PC-9 (cell line): ENCODE data around the gene CHPF2. TPM values are rescaled to one million over a fixed set of nuclear protein-coding genes. Genes with fewer than 3 reads are reported as not detected.

ENCODE experiments used
- BruUV-seq: library from RNA; stranded (reverse); fragments of 400-500 nt; replicated peaks from 2 replicates; lab custom pipeline; 2021; lab: Mats Ljungman, UMichigan
- CTCF ChIA-PET: fragments of 300-600 bp; sonication (Branson Sonifier 250); formaldehyde crosslinking; loops from one replicate; lab custom pipeline; 2022; ENCODE audit warnings: antibody characterized with exemption; lab: Charles Lee
- POLR2A ChIA-PET: fragments of 300-600 bp; sonication (Branson Sonifier 250); formaldehyde crosslinking; loops from one replicate; lab custom pipeline; 2022; ENCODE audit warnings: antibody characterized with exemption; ENCODE audit not compliant: unreplicated experiment; lab: Charles Lee
- DNase-seq, 2 experiments: peaks; one replicate each; pipeline versions ENCODE4 v3.0.0 to v3.0.0-alpha.2; 2015 to 2022; ENCODE audit warnings: mixed read lengths in 1 of 2
- H2AFZ ChIP-seq: fragments of 200-600 bp; sonication (generic); 2 replicates; pipeline ENCODE4 v1.8.1; 2017; ENCODE audit warnings: antibody characterized with exemption
- H3F3A ChIP-seq: fragments of 200-600 bp; sonication (generic); 2 replicates; pipeline ENCODE4 v1.8.1; 2017; ENCODE audit warnings: antibody characterized with exemption, mild to moderate bottlenecking, low read depth; ENCODE audit not compliant: insufficient read depth
- H3K27ac ChIP-seq: fragments of 200-600 bp; sonication (generic); 2 replicates; pipeline ENCODE4 v1.6.1; 2016; ENCODE audit warnings: mixed run types
- H3K27me3 ChIP-seq: fragments of 200-600 bp; sonication (generic); 2 replicates; pipeline ENCODE4 v1.6.1; 2016; ENCODE audit warnings: low read depth, mixed run types; ENCODE audit not compliant: insufficient read depth
- H3K36me3 ChIP-seq: fragments of 200-600 bp; sonication (generic); 2 replicates; pipeline ENCODE4 v1.6.1; 2016; ENCODE audit warnings: low read depth, mixed run types
- H3K4me1 ChIP-seq: fragments of 200-600 bp; sonication (generic); replicated peaks from 2 replicates; pipeline ENCODE4 v1.6.1; 2016; ENCODE audit warnings: mixed run types; ENCODE audit not compliant: insufficient read depth
- H3K4me2 ChIP-seq: fragments of 200-600 bp; sonication (generic); 2 replicates; pipeline ENCODE4 v1.6.1; 2017; ENCODE audit warnings: mixed run types
- H3K4me3 ChIP-seq: fragments of 200-600 bp; sonication (generic); 2 replicates; pipeline ENCODE4 v1.6.1; 2016; ENCODE audit warnings: mixed run types
- H3K79me2 ChIP-seq: fragments of 200-600 bp; sonication (generic); 2 replicates; pipeline ENCODE4 v1.6.1; 2017; ENCODE audit warnings: low read depth, mixed run types
- H3K9me2 ChIP-seq: fragments of 200-600 bp; sonication (generic); 2 replicates; pipeline ENCODE4 v1.8.1; 2017; ENCODE audit warnings: mild to moderate bottlenecking; ENCODE audit not compliant: insufficient read depth
- H3K9me3 ChIP-seq: fragments of 200-600 bp; sonication (generic); 2 replicates; pipeline ENCODE4 v1.8.1; 2016; ENCODE audit warnings: low read depth; ENCODE audit not compliant: insufficient read depth
- H4K20me1 ChIP-seq: fragments of 200-600 bp; sonication (generic); 2 replicates; pipeline ENCODE4 v1.8.1; 2017; ENCODE audit not compliant: insufficient read depth
- CTCF ChIP-seq: fragments of 200-600 bp; sonication (generic); conservative IDR thresholded peaks from 2 replicates; pipeline ENCODE4 v1.6.1; 2017; ENCODE audit warnings: mixed run types, antibody characterized with exemption, mild to moderate bottlenecking, moderate library complexity
- EZH2 ChIP-seq: fragments of 200-600 bp; sonication (generic); IDR thresholded peaks from 2 replicates; pipeline ENCODE4 v1.8.0; 2017; ENCODE audit warnings: antibody characterized with exemption, low read depth
- intact Hi-C: fragments of 100-400 bp; cut with micrococcal nuclease; formaldehyde crosslinking; loops from one replicate; pipeline ENCODE4 v1.10.0; 2022; ENCODE audit not compliant: unreplicated experiment
- total RNA-seq: library from RNA; stranded (reverse); gene quantifications from 2 replicates; pipeline ENCODE4 v1.2.3, GENCODE V29; 2021

CHPF2 gene
- total RNA-seq, 1 experiment from 2014 or later, result 54.9 TPM

GRCh38 chr7:151215396-151215795 lies 16.9 kb upstream of the CHPF2 start:
- POLR2A ChIA-PET, result no interaction called here
- TF ChIP-seq CTCF, result no peak
- TF ChIP-seq EZH2, result no peak
- no peak overlapping the region for H2AFZ ChIP-seq
- H3K4me2 ChIP-seq, result no peak overlapping the region
- peaks cover 34% of the 10 kb centered on the region for H3K36me3 ChIP-seq
- CTCF ChIA-PET, result no interaction called here
- no peak for DNase-seq
- no peaks in the 10 kb centered on the region for H3K9me3 ChIP-seq
- H4K20me1 ChIP-seq, result 0 out of 2 replicates have a peak, but pooled peaks cover 4% of the 10 kb centered on the region
- H3F3A ChIP-seq, result peaks cover 21% of the 10 kb centered on the region
- BruUV-seq, result no TSS peak
- H3K4me1 ChIP-seq, result no peaks in the 10 kb centered on the region
- H3K27me3 ChIP-seq, result no peaks in the 10 kb centered on the region
- no peaks in the 10 kb centered on the region for H3K79me2 ChIP-seq
- H3K9me2 ChIP-seq, result no peaks in the 10 kb centered on the region
- intact Hi-C loops, result no loop called here
- H3K4me3 ChIP-seq, result no peak overlapping the region
- no peak overlapping the region for H3K27ac ChIP-seq

- TF ChIP-seq EZH2, result no peak
- ChIA-PET CTCF (no interaction called here), POLR2A (no interaction called here)
- Histone ChIP-seq H2AFZ (no peak overlapping the region), H3K9me2 (no peaks in the 10 kb centered on the region), H3K36me3 (peaks cover 52% of the 10 kb centered on the region), H3K27ac (no peak overlapping the region), H3F3A (peaks cover 14% of the 10 kb centered on the region), H3K4me1 (no peaks in the 10 kb centered on the region), H3K79me2 (no peaks in the 10 kb centered on the region), H4K20me1 (0 out of 2 replicates have a peak, but pooled peaks cover 4% of the 10 kb centered on the region), H3K27me3 (no peaks in the 10 kb centered on the region), H3K4me3 (no peak overlapping the region), H3K9me3 (no peaks in the 10 kb centered on the region), H3K4me2 (no peak overlapping the region)
- BruUV-seq, result no TSS peak
- intact Hi-C loops, result no loop called here
- no peak for DNase-seq
Observed at GRCh38 chr7:151218170-151218569, 14.1 kb upstream of the CHPF2 start.

GRCh38 chr7:151223728-151224127 lies 8.6 kb upstream of the CHPF2 start:
- no peak for TF ChIP-seq EZH2
- no peak for TF ChIP-seq CTCF
- ChIA-PET CTCF (no interaction called here), POLR2A (no interaction called here)
- no peak overlapping the region for H2AFZ ChIP-seq
- H3K9me2 ChIP-seq, result no peaks in the 10 kb centered on the region
- peaks cover 13% of the 10 kb centered on the region; the same call in 1 of the 2 replicates for H3F3A ChIP-seq
- no peaks in the 10 kb centered on the region for H3K9me3 ChIP-seq
- H4K20me1 ChIP-seq, result peaks cover 4% of the 10 kb centered on the region; the same call in 1 of the 2 replicates
- H3K27ac ChIP-seq, result no peak overlapping the region
- no peak overlapping the region for H3K4me2 ChIP-seq
- H3K4me1 ChIP-seq, result peaks cover 20% of the 10 kb centered on the region
- H3K27me3 ChIP-seq, result no peaks in the 10 kb centered on the region
- DNase-seq, result no peak
- no peak overlapping the region for H3K4me3 ChIP-seq
- BruUV-seq, result no TSS peak
- peaks cover 52% of the 10 kb centered on the region for H3K36me3 ChIP-seq
- H3K79me2 ChIP-seq, result peaks cover 23% of the 10 kb centered on the region
- intact Hi-C loops, result no loop called here
